ENCODE measurements around the gene MYCBP2.

- TF ChIP-seq CTCF (IDR thresholded peaks at IDR 0.05; ENCODE audit: insufficient read depth, low read length, poor library complexity, severe bottlenecking) (no peak), EZH2phosphoT487 (conservative IDR thresholded peaks at IDR 0.05; ENCODE audit: low read length) (no peak)
Measured at GRCh38 chr13:77323858-77324257, 3.0 kb downstream of the MYCBP2 start.
